ENCODE measurements around the gene FAM187B. TPM values are rescaled to one million over a fixed set of nuclear protein-coding genes. Genes with fewer than 3 reads are reported as not detected.
A peak's percentile ranks its signal among the peaks of the same experiment; 100 is the strongest.

The FAM187B gene
- total and polyA plus RNA-seq, 12 donors, result 0.06 to 0.48 (median 0.16) TPM; not detected in 8

- Histone ChIP-seq H3K36me3 (replicated peaks in 1 of 2) (no peaks in the 10 kb centered on the region), H3K4me1 (replicated peaks in 1 of 2) (peaks cover 0 to 27% of the 10 kb centered on the region in 2 donors), H3K9me3 (replicated peaks in 1 of 3) (no peaks in the 10 kb centered on the region), H3K27ac (no peak overlapping the region), H3K27me3 (no peaks in the 10 kb centered on the region), H3K4me3 (no peak overlapping the region)
- 82 to 100% (median 96%) methylated on average over 1 of the region's 1 CpG for WGBS, 4 donors
- TF ChIP-seq, protein P1, sequence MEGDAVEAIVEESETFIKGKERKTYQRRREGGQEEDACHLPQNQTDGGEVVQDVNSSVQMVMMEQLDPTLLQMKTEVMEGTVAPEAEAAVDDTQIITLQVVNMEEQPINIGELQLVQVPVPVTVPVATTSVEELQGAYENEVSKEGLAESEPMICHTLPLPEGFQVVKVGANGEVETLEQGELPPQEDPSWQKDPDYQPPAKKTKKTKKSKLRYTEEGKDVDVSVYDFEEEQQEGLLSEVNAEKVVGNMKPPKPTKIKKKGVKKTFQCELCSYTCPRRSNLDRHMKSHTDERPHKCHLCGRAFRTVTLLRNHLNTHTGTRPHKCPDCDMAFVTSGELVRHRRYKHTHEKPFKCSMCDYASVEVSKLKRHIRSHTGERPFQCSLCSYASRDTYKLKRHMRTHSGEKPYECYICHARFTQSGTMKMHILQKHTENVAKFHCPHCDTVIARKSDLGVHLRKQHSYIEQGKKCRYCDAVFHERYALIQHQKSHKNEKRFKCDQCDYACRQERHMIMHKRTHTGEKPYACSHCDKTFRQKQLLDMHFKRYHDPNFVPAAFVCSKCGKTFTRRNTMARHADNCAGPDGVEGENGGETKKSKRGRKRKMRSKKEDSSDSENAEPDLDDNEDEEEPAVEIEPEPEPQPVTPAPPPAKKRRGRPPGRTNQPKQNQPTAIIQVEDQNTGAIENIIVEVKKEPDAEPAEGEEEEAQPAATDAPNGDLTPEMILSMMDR (IDR thresholded peaks at IDR 0.05), result no peak
- TF ChIP-seq POLR2A (IDR thresholded peaks at IDR 0.05), result no peak
- DNase-seq, result peak in 1 of 7 donors; percentile 14
- intact Hi-C loops (cut with DNase I), result no loop called here
Measured at GRCh38 chr19:35206855-35207254, 21.7 kb downstream of the FAM187B start.

- intact Hi-C loops (cut with DNase I), result no loop called here
- 70 to 82% (median 79%) methylated on average over 5 of the region's 5 CpGs for WGBS, 4 donors
- no peaks in the 10 kb centered on the region for H3K36me3 ChIP-seq (replicated peaks in 1 of 2)
- TF ChIP-seq, protein P1 (IDR thresholded peaks at IDR 0.05), result no peak
- H3K27me3 ChIP-seq, result no peaks in the 10 kb centered on the region
- DNase-seq, result peak in 1 of 7 donors; percentile 41
- no peaks in the 10 kb centered on the region for H3K9me3 ChIP-seq (replicated peaks in 1 of 3)
- H3K4me1 ChIP-seq (replicated peaks in 1 of 2), result peaks cover 0 to 26% of the 10 kb centered on the region in 2 donors
- H3K4me3 ChIP-seq, result no peak overlapping the region
- no peak overlapping the region for H3K27ac ChIP-seq
Measured at GRCh38 chr19:35206379-35206778, 22.2 kb downstream of the FAM187B start.

DNA sequence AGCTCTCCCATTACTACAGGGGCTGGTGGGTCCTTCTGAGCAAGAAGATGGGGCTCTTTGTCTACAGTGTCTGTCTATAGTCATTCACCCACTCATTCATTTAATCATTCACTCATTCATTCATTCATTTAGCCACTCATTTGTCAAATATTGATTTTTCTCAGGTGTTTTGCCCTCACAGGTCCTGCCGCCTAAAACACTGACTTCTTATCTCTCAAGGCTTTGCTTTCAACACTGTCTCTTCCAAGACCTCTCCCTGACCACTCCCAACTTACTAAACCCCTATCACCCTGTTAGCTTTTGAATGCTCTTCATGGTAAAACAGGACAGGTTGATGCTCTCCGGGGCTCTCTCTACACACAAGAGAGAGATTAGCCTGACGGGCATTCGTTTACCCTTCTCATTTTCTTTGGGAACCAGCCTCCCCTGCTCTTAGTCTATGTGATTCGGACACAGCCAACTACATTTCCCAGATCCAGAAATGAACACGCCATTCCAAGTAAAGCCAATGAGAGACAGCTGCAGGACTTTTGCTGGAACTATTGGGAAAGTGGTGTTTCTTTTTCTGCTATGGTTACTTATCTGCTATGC lies 22.7 kb downstream of the FAM187B start:
- H3K4me3 ChIP-seq, result no peak overlapping the region
- DNase-seq, result peak in 1 of 7 donors; percentile 4
- H3K27ac ChIP-seq, result no peak overlapping the region
- H3K27me3 ChIP-seq, result no peaks in the 10 kb centered on the region
- H3K36me3 ChIP-seq (replicated peaks in 1 of 2), result no peaks in the 10 kb centered on the region
- H3K4me1 ChIP-seq (replicated peaks in 1 of 2), result peaks cover 0 to 21% of the 10 kb centered on the region in 2 donors
- intact Hi-C loops (cut with DNase I), result no loop called here
- no peak for TF ChIP-seq POLR2A (IDR thresholded peaks at IDR 0.05)
- TF ChIP-seq, protein P1 (IDR thresholded peaks at IDR 0.05), result no peak
- no peaks in the 10 kb centered on the region for H3K9me3 ChIP-seq (replicated peaks in 1 of 3)
- WGBS, 4 donors, result 81 to 90% (median 87%) methylated on average over 6 of the region's 6 CpGs

DNA sequence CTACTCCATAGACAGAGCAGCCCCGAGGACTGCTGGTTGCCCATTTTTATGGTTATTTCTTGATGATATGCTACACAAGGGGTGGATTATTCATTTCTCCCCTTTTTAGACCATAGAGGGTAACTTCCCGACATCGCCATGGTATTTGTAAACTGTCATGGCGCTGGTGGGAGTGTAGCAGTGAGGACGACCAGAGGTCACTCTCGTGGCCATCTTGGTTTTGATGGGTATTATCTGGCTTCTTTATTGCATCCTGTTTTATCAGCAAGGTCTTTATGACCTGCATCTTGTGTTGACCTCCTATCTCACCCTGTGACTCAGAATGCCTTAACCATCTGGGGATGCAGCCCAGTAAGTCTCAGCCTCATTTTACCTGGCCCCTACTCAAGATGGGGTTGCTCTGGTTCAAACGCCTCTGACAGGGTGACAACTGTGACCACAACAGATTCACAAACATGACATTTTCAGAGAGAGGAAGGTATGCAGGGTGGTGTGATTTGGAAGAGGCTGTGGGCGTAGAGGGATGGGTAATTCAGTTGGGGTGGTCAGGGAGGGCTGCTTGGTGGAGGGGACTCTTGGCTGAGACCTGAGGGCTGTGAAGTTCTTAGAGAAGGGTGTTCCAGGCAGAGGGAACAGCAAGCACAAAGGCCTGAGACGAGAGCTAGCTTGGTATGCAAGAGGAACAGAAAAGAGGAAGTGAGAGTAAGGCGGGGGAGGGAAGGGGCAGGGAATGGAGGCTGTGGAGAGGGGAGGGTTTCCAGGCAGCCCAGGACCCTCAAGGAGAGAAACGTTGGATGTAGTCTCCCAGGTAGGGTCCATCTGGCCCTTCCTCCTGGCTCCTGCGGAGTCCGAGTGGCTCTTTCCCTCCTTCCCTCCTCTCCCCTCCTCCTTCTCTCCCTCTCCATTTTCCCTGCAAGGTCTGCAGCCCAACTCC lies 23.5 kb downstream of the FAM187B start:
- Histone ChIP-seq H3K27ac (no peak overlapping the region), H3K27me3 (no peaks in the 10 kb centered on the region), H3K36me3 (replicated peaks in 1 of 2) (no peaks in the 10 kb centered on the region), H3K4me1 (replicated peaks in 1 of 2) (peaks cover 0 to 15% of the 10 kb centered on the region in 2 donors), H3K9me3 (replicated peaks in 1 of 3) (no peaks in the 10 kb centered on the region), H3K4me3 (no peak overlapping the region)
- no peak for TF ChIP-seq POLR2A (IDR thresholded peaks at IDR 0.05)
- TF ChIP-seq, protein P1 (IDR thresholded peaks at IDR 0.05), result no peak
- peak in 2 of 7 donors; percentile 31 to 47 for DNase-seq
- intact Hi-C loops (cut with DNase I), result no loop called here
- 63 to 74% (median 70%) methylated on average over 13 of the region's 13 CpGs for WGBS, 4 donors
